GM20000 (cell line): ENCODE measurements around the gene CSTF2T.

ENCODE experiments used
- DNase-seq: peaks from one replicate; pipeline ENCODE4 v3.0.0; 2012; ENCODE audit warnings: low spot score
- CTCF ChIP-seq: IDR thresholded peaks from 2 replicates; pipeline ENCODE4 v1.5.1; 2012; ENCODE audit warnings: mild to moderate bottlenecking, control low read depth; ENCODE audit errors: extremely low read depth, missing control alignments

Gene CSTF2T

GRCh38 chr10:51666456-51666855, 32.9 kb downstream of the CSTF2T start:
- no peak for DNase-seq

GRCh38 chr10:51663086-51663485, 36.3 kb downstream of the CSTF2T start:
- no peak for DNase-seq
- TF ChIP-seq CTCF = no peak

More at GRCh38 chr10:51666456-51666855, 32.9 kb downstream of the CSTF2T start:
- no peak for TF ChIP-seq CTCF

GRCh38 chr10:51659344-51659743, 40.1 kb downstream of the CSTF2T start:
- no peak for DNase-seq

GRCh38 chr10:51658000-51658399, 41.4 kb downstream of the CSTF2T start:
- DNase-seq = no peak
- no peak for TF ChIP-seq CTCF

More at GRCh38 chr10:51659344-51659743, 40.1 kb downstream of the CSTF2T start:
- TF ChIP-seq CTCF = no peak

GRCh38 chr10:51656503-51656902, 42.9 kb downstream of the CSTF2T start:
- TF ChIP-seq CTCF = no peak
- DNase-seq = no peak

- no peak for TF ChIP-seq CTCF
- no peak for DNase-seq
These were observed 44.5 kb downstream of the CSTF2T start for GRCh38 chr10:51654918-51655317.

GRCh38 chr10:51653025-51653424, 46.4 kb downstream of the CSTF2T start:
- TF ChIP-seq CTCF = no peak
- no peak for DNase-seq

- no peak for DNase-seq
- no peak for TF ChIP-seq CTCF
These were observed 48.3 kb downstream of the CSTF2T start for GRCh38 chr10:51651063-51651462.
